Measurements from ENCODE around the gene SNX33.

SNX33 gene

GRCh38 chr15:75647370-75648155 is at the start of gene SNX33:
Gene SNX33, plus strand, starts transcription at chr15:75647912. Its CDS starts 1,191 bp downstream, at chr15:75649103.
- Histone ChIP-seq H3K4me1 (ENCODE audit: insufficient read depth, poor library complexity, severe bottlenecking) (peaks cover 35% of the 10 kb centered on the region), H3K4me3 (ENCODE audit: severe bottlenecking) (peak within 1 kb of the TSS; percentile 58), H3K27me3 (ENCODE audit: insufficient read depth, poor library complexity, severe bottlenecking) (no peaks in the 10 kb centered on the region), H3K36me3 (ENCODE audit: low read depth) (peaks cover 25% of the 10 kb centered on the region), H3K9me3 (ENCODE audit: severe bottlenecking) (no peaks in the 10 kb centered on the region), H3K27ac (ENCODE audit: poor library complexity, severe bottlenecking) (peak within 1 kb of the TSS; percentile 81)
- DNase-seq (ENCODE audit: low spot score) (peak; percentile 87), ATAC-seq (ENCODE audit: low read depth) (peak; percentile 74)
- TF ChIP-seq, protein P1, sequence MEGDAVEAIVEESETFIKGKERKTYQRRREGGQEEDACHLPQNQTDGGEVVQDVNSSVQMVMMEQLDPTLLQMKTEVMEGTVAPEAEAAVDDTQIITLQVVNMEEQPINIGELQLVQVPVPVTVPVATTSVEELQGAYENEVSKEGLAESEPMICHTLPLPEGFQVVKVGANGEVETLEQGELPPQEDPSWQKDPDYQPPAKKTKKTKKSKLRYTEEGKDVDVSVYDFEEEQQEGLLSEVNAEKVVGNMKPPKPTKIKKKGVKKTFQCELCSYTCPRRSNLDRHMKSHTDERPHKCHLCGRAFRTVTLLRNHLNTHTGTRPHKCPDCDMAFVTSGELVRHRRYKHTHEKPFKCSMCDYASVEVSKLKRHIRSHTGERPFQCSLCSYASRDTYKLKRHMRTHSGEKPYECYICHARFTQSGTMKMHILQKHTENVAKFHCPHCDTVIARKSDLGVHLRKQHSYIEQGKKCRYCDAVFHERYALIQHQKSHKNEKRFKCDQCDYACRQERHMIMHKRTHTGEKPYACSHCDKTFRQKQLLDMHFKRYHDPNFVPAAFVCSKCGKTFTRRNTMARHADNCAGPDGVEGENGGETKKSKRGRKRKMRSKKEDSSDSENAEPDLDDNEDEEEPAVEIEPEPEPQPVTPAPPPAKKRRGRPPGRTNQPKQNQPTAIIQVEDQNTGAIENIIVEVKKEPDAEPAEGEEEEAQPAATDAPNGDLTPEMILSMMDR (IDR thresholded peaks at IDR 0.05; ENCODE audit: poor library complexity, severe bottlenecking): peak; percentile 84

DNA sequence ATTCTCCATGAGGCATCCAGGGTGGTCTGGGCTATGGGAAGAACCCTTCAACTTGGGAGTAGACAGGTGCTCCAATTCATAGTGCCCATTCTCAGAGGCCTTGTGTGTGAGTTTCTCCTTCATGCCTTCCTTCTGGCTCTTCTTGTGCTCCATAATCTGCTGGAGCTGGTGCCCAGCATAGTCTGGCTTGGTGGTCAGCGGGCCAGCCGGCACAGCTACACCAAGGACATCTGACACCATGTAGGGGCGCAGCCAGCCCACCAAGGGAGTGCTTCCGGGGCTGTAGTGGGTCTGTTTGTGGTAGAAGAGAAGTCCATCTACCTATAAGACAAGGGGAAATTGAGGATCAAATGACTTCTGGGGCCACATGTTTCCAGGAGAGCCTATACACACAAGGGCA is 49.4 kb upstream of the SNX33 start:
- TF ChIP-seq, protein P1 (IDR thresholded peaks at IDR 0.05; ENCODE audit: poor library complexity, severe bottlenecking): no peak

GRCh38 chr15:75599401-75599800 is 48.3 kb upstream of the SNX33 start:
- Histone ChIP-seq H3K27ac (ENCODE audit: poor library complexity, severe bottlenecking) (no peak overlapping the region), H3K9me3 (ENCODE audit: severe bottlenecking) (no peaks in the 10 kb centered on the region), H3K27me3 (ENCODE audit: insufficient read depth, poor library complexity, severe bottlenecking) (no peaks in the 10 kb centered on the region), H3K4me3 (ENCODE audit: severe bottlenecking) (no peak overlapping the region), H3K4me1 (ENCODE audit: insufficient read depth, poor library complexity, severe bottlenecking) (no peaks in the 10 kb centered on the region), H3K36me3 (ENCODE audit: low read depth) (peaks cover 77% of the 10 kb centered on the region)
- TF ChIP-seq, protein P1 (IDR thresholded peaks at IDR 0.05; ENCODE audit: poor library complexity, severe bottlenecking): no peak
- ATAC-seq (ENCODE audit: low read depth) (no peak), DNase-seq (ENCODE audit: low spot score) (peak; percentile 19)

More for the DNA sequence above, 49.4 kb upstream of the SNX33 start:
- DNase-seq (ENCODE audit: low spot score) (peak; percentile 45), ATAC-seq (ENCODE audit: low read depth) (no peak)
- Histone ChIP-seq H3K27ac (ENCODE audit: poor library complexity, severe bottlenecking) (no peak overlapping the region), H3K27me3 (ENCODE audit: insufficient read depth, poor library complexity, severe bottlenecking) (no peaks in the 10 kb centered on the region), H3K36me3 (ENCODE audit: low read depth) (peaks cover 74% of the 10 kb centered on the region), H3K9me3 (ENCODE audit: severe bottlenecking) (no peaks in the 10 kb centered on the region), H3K4me3 (ENCODE audit: severe bottlenecking) (no peak overlapping the region), H3K4me1 (ENCODE audit: insufficient read depth, poor library complexity, severe bottlenecking) (no peaks in the 10 kb centered on the region)

- no peak for ATAC-seq (ENCODE audit: low read depth)
- H3K27me3 ChIP-seq (ENCODE audit: insufficient read depth, poor library complexity, severe bottlenecking): no peaks in the 10 kb centered on the region
- TF ChIP-seq, protein P1 (IDR thresholded peaks at IDR 0.05; ENCODE audit: poor library complexity, severe bottlenecking): no peak
- peaks cover 75% of the 10 kb centered on the region for H3K36me3 ChIP-seq (ENCODE audit: low read depth)
- H3K9me3 ChIP-seq (ENCODE audit: severe bottlenecking): no peaks in the 10 kb centered on the region
- H3K27ac ChIP-seq (ENCODE audit: poor library complexity, severe bottlenecking): no peak overlapping the region
- no peak for DNase-seq (ENCODE audit: low spot score)
- H3K4me3 ChIP-seq (ENCODE audit: severe bottlenecking): no peak overlapping the region
- no peaks in the 10 kb centered on the region for H3K4me1 ChIP-seq (ENCODE audit: insufficient read depth, poor library complexity, severe bottlenecking)
Measured at GRCh38 chr15:75606026-75606425, 41.7 kb upstream of the SNX33 start.
